ENCODE measurements around the gene KRTAP5-7. TPM values are rescaled to one million over a fixed set of nuclear protein-coding genes. Genes with fewer than 3 reads are reported as not detected.
"Not testable (repeated sequence)": the region's sequence is repeated elsewhere in the genome, so short reads cannot be mapped to it uniquely, and the experiment has no call there.

The KRTAP5-7 gene
- polyA plus RNA-seq, 1 donor from 2014 or later = 0.56 TPM

- no peak for TF ChIP-seq CTCF (IDR thresholded peaks at IDR 0.05; ENCODE audit: poor library complexity, severe bottlenecking)
- no peak for TF ChIP-seq POLR2AphosphoS5 (IDR thresholded peaks at IDR 0.05)
- no peak for TF ChIP-seq REST (IDR thresholded peaks at IDR 0.05; ENCODE audit: borderline replicate concordance)
- TF ChIP-seq MXI1 (conservative IDR thresholded peaks at IDR 0.05; ENCODE audit: poor library complexity, severe bottlenecking) = no peak
- no peak for TF ChIP-seq EZH2 (IDR thresholded peaks at IDR 0.05; ENCODE audit: borderline replicate concordance, insufficient read depth, low read length, poor library complexity, severe bottlenecking)
- TF ChIP-seq TAF1 (IDR thresholded peaks at IDR 0.05; ENCODE audit: low read depth) = no peak
- no peak for TF ChIP-seq EP300 (conservative IDR thresholded peaks at IDR 0.05; ENCODE audit: poor library complexity, severe bottlenecking)
- no peak for TF ChIP-seq RAD21 (conservative IDR thresholded peaks at IDR 0.05)
- no peak for TF ChIP-seq SMC3 (conservative IDR thresholded peaks at IDR 0.05; ENCODE audit: poor library complexity)
- no peak overlapping the region for H2AFZ ChIP-seq (ENCODE audit: low read depth, low read length)
- H3K9ac ChIP-seq (ENCODE audit: low read length) = no peak overlapping the region
- no peaks in the 10 kb centered on the region for H3K27me3 ChIP-seq (ENCODE audit: insufficient read depth, low read depth, low read length)
- no peaks in the 10 kb centered on the region for H3F3A ChIP-seq (ENCODE audit: insufficient read depth, low read length, poor library complexity, severe bottlenecking)
- no peaks in the 10 kb centered on the region for H3K9me2 ChIP-seq (ENCODE audit: insufficient read depth, low read length)
- no peaks in the 10 kb centered on the region for H3K79me2 ChIP-seq (replicated peaks; ENCODE audit: insufficient read depth, low read length)
- H4K20me1 ChIP-seq (ENCODE audit: insufficient read depth) = no peaks in the 10 kb centered on the region
- no peak overlapping the region for H3K4me2 ChIP-seq (ENCODE audit: low read length)
- H3K36me3 ChIP-seq (ENCODE audit: insufficient read depth, low read length) = no peaks in the 10 kb centered on the region
- H3K27ac ChIP-seq (ENCODE audit: low read length) = no peak overlapping the region
- no peak overlapping the region for H3K4me3 ChIP-seq (ENCODE audit: low read length)
- no peaks in the 10 kb centered on the region for H3K9me3 ChIP-seq (ENCODE audit: low read length)
Measured at GRCh38 chr11:71568704-71569349, 41.8 kb downstream of the KRTAP5-7 start.

- not testable (repeated sequence) for H2AFZ ChIP-seq (ENCODE audit: low read depth, low read length); H3F3A ChIP-seq (ENCODE audit: insufficient read depth, low read length, poor library complexity, severe bottlenecking); H3K27me3 ChIP-seq (ENCODE audit: insufficient read depth, low read depth, low read length); H3K36me3 ChIP-seq (ENCODE audit: insufficient read depth, low read length); H4K20me1 ChIP-seq (ENCODE audit: insufficient read depth); H3K79me2 ChIP-seq (replicated peaks; ENCODE audit: insufficient read depth, low read length); H3K4me2 ChIP-seq (ENCODE audit: low read length); H3K9ac ChIP-seq (ENCODE audit: low read length); H3K27ac ChIP-seq (ENCODE audit: low read length); H3K9me2 ChIP-seq (ENCODE audit: insufficient read depth, low read length); H3K4me3 ChIP-seq (ENCODE audit: low read length); H3K9me3 ChIP-seq (ENCODE audit: low read length)
Measured at GRCh38 chr11:71571101-71571850, 44.2 kb downstream of the KRTAP5-7 start.

Data from neural cell (in vitro differentiated cells).